HG02588 (cell line): ENCODE results near the gene PTGES3.

Experiments used
- ATAC-seq: cut with Tn5 transposase; IDR thresholded peaks from one replicate; pipeline ENCODE4 v1.9.1; 2021; ENCODE audit warnings: mild to moderate bottlenecking, moderate library complexity; ENCODE audit not compliant: unreplicated experiment

Gene PTGES3

DNA sequence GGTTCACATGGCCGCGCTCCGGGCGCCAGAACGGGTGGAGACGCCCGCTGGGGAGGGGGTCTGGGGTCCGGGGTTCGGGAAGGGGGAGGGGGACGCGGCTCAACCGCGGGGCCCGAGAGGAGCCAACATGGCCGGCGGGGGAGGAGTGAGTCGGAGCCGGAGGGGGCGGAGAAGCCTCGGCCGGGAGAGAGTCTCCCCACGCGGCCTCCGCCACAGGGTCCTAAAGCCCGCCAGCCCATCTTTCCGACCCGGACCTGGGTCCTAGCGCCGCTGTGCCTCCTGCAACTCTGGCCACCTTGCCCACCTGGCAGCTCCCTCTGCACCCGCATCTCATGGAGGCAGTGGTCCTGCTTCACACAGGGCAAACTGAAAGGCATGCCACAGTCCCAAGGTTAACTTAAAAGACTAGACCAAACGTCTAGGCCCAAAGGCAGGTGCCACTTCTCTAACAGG is 57.9 kb downstream of the PTGES3 start, which contains the start of gene BAZ2A:
TSS of gene BAZ2A (minus strand) at position 147 of the 453 bp plus-strand sequence. CDS start 12,796 bp downstream, outside the sequence.
- ATAC-seq: peak; percentile 51

DNA sequence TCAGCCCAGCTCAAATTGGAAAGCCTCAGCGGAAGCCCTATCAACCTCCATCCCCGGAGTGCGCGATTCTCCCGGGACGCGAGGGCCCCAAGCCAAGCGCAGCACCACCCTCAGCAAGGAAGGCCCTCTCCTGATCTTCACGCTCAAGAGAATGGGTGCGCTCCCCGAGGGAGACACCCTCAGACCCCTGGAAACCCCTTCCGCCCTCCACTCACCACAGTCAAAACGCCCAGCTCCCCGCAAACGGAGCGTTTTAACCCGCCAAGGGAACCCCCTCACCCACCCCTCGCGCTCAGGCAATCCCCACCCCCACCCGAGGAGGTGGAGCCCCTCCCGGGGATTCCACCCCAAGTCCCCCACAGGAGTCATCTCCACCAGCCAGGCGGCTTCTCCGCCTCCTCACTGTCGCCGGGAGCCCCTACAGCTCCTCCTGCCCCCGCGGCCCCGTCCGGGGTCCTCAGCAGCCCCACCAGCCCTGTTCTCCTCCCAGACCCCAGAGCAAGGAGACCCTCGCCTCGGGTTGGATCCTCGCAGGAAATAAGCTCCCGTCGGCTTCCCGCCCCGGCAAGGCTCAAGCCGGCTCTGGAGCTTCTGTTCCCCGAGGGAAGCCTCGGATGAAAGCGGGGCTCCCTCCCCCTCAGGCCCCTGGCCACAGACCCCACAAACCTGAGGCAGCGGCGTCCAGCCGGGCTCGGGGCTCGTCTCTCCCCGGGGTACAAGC is 58.5 kb downstream of the PTGES3 start:
- no peak for ATAC-seq

DNA sequence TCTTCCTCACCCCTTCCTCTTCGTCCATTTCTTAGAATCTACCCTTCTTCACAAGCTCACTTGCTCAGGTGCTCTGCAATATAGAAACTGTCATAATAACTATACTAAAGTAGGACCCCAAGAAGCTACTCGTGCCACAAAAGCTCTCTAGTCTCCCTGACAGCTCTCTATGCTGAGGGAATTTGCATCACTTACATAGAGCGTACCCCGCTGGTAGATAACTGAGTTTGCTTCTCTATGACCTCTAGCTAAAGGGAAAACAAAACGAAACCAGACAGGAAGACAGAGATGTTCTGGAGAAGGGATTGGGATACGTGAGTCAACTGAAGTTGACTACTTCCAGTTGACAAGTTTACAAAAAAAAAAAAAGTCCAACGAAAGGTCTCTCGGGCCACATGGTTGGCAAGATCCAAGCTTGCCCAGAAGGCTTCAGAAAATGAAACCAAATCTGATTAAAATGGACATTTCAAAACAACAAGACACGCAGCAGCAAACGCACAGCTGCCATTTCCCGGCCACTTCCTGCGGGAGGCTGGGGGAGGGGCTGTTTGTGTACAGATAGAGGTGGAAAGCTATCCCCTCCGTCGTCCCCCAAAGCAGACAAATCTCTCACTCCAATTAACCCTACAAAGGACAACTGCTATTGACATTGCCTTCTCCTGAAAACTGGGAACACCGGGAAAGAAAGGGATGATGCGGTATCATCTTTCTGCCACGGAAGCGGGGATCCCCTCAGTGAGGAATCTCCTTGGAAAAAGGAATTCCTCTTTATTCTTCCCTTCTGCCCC is 59.2 kb downstream of the PTGES3 start:
- no peak for ATAC-seq

DNA sequence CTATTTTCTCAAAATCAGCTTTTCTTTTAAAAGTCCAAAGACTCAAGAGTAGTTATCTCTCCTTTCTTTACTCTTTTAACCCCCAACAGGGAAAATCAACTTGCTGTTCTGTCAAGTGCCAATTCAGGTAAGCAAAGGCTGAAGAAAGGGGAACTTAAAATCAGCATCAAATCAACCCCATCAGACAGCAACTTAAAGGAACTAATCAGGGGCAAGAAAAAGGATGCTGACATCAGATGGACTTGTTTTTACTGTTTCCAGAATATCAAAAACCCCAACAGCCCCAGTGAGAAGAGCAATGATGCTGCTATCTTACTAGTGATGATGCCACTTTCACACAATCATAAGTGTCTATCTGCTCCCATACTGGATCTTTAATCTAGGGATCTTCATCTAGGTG is 61.4 kb downstream of the PTGES3 start:
- no peak for ATAC-seq

DNA sequence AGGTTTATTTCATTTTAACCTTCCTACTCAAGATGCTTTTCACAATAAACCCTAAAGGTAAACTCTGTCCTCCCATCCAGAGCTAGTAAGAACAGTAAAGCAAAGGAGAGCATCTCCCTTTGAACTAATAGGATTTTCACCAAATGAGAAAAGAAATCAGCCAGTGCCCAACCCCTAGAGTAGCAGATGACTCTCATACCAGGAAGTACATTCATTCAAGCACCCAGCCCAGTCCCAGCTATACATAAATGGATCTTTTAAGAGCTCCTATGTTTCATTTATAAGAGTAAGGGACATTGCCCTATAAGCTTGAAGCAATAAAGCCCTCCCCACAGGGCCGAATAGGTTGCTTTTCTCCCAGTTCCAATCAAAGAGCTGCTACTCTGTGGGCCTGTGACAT is 65.5 kb downstream of the PTGES3 start:
- no peak for ATAC-seq

DNA sequence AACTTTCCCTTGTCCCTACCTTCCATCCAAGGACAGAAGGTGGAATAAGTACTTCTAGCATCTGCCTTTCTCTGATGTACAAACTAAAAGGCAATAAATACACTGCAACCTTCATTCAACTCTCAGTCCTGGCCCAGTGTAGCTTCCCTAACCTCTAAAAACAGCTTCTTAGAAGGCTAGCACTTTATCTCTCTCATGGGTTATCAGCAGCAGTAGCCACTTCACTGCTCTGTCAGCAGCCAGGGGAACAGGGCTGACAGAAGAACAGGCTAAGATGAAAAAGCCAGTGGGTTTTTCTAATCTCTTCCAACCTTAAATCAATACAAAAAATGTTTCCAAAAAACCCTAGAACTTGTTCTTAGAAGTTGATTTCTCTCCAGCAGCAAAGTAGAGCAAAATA is 71.2 kb downstream of the PTGES3 start:
- no peak for ATAC-seq

DNA sequence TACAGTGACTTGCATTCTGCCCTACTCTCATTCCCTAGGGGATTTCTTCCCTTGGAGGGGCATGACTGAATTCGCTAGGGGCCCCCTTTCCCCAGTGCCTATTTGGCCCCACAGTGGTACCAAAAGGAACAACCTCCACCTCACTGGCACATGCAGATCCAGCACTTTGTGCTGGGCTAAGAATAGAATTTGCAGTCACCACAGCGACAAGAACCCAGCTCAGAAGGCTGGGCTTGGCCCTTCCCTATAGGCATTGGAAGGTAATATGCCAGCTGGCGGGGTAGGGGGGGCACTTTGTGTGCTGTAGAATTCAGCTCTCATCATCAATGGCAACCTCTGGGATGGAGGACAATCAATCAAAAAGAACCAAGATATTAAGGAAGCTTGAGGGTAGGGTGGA is 71.8 kb downstream of the PTGES3 start:
- no peak for ATAC-seq

DNA sequence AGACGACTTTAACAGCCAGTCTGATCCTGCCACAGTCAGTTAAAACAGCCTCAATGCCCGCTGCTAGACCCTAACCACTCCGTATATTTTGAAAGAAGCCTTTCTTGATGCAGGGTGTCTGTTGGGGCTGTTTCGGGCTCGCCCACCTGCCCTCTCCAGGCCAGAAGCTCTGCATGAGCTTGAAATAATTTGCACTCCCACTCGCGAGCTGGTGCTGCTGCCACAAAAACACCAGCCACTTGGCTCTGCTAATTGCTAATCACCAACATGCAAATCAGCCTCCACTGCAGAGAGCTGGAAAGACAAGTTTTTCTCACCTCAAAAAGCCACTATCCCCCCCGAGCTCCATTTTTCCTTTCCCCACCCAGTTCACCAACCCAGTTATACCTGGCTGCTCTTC is 73.5 kb downstream of the PTGES3 start:
- no peak for ATAC-seq
